ENCODE results near the gene GABBR2. TPM values are rescaled to one million over a fixed set of nuclear protein-coding genes. Genes with fewer than 3 reads are reported as not detected.

The GABBR2 gene
- total and polyA plus RNA-seq, 5 experiments from 2014 or later: not detected

DNA sequence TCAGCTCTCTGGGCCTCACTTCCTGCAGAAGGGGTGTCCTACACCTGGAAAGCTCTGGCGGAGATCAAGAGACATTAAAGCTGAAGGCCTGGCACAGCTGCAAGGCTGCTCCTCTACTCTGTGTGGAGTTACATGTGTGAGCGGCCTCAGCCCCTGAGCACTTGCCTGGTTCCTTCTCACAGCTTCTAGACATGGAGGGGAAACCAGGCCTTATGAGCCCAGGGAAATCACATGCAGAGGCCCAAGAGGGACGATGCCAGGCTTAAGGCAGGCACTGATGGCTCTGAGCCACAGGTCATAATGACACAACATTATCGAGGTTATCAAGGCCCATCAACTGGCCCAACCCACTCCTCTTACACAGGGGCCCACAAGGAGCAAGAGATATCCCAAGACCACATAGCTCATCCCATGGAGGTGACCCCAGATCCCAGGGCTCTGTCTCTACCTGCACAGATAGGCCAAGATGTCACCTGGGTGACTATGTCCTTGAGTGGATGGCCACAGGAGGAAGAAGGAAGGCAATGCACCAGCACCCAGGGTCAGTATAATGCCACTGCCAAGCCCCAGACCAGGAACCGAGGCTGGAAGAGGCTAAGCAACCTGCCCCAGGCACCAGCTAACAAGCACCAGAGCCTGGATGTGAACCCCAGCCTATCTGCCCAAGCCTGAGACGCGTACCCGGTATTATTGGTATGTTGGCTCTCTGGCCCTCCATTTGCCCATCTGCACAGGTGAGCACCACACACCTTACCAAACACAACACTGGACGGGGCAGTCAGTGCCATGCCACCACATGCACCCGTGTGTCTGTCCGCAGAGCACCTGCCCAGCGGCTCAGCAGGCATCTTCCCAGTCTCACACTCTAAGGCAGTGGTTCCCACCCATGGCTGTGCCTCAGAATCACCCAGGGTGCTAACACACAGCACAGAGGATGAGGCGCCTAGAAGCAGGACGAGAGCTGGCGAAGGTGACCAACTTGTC lies 143.3 kb downstream of the GABBR2 start:
- ATAC-seq: no peak
- no peak overlapping the region for H3K27ac Mint-ChIP-seq
- H3K4me1 Mint-ChIP-seq: no peaks in the 10 kb centered on the region
- no peaks in the 10 kb centered on the region for H3K36me3 Mint-ChIP-seq
- H3K27me3 Mint-ChIP-seq: peaks cover 0 to 6% (median 0%) of the 10 kb centered on the region in 5 donors
- no peaks in the 10 kb centered on the region for H3K9me3 Mint-ChIP-seq
- POLR2A ChIA-PET: no interaction called here
- DNase-seq: no peak
- no peak overlapping the region for H3K4me3 Mint-ChIP-seq

DNA sequence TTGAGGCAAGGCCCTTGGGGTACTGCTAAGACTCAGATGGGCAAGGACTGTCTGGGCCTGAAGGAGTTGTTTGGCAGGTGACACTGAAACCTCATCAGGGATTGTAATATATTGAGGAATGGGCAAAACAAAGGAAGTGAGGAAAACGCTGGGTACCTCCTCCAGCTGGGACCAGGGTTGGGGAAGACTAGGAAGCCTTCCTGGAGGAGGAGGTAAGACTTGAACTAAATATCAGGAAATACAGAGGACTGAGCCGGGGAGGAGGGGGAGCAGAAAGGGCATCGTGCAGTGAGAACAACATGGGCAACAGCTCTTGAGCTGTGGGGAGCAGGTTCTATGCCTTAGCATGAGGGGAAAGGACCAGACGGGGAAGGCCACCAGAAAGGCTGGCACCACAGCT lies 144.0 kb downstream of the GABBR2 start:
- Mint-ChIP-seq H3K36me3 (no peaks in the 10 kb centered on the region), H3K27me3 (peaks cover 0 to 6% (median 0%) of the 10 kb centered on the region in 5 donors), H3K4me1 (no peaks in the 10 kb centered on the region), H3K4me3 (no peak overlapping the region), H3K9me3 (no peaks in the 10 kb centered on the region), H3K27ac (no peak overlapping the region)
- ATAC-seq (no peak), DNase-seq (no peak)
- POLR2A ChIA-PET: no interaction called here

DNA sequence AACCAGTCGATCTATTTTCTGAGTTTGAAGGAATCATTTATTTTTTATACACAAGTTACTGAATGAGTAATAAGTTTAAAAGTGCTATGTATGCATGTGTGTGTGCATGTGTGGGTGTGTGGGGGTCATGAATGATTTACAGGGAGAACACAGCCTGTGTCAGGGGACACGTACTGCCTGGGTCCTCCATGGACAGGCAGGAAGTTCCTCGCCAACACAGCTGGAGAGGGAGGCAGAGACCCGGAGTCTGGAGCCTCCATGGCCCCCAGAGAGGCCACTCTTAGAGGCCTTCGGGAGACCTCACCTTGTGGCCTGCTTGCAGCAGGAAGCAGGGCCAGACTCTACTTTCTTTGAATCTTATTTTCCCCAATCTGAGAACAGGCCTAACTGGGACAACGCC lies 144.7 kb downstream of the GABBR2 start:
- ATAC-seq: no peak

DNA sequence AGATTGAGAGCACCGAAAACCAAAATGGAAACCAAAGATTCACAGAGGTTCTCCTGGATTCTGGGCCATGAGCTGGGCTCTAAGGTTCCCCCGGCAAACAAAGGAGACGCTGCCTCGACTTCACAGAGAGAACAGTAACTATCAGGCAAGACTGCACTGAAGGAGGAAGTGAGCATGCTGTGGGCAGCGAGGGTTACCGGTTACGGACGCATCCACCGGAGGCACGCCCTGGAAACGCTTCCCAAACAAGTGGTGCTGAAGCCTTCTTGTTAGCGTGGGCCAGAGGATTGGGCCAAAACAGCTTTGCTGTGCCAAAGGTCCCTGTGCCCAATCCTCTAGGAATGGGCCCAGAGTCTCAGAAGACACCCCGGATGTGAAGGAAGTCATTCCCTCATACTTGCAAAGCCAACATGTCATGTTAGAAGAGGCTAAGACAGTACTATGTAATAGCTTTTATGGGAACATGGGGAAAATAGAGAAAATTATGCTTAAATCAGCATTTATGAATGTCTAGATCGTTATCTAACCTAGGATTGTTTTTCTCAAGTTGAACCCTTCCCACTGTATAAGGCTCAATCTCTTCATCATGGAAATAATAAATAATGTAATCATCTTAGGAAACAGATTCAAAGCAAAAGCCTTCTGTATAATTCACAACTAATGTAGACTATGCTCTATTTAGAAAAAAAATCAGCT lies 145.4 kb downstream of the GABBR2 start:
- POLR2A ChIA-PET: no interaction called here
- Mint-ChIP-seq H3K27me3 (peaks cover 0 to 3% (median 0%) of the 10 kb centered on the region in 5 donors), H3K9me3 (no peaks in the 10 kb centered on the region), H3K4me1 (peaks cover 0 to 2% (median 0%) of the 10 kb centered on the region in 4 donors), H3K4me3 (no peak overlapping the region), H3K36me3 (no peaks in the 10 kb centered on the region), H3K27ac (no peak overlapping the region)
- DNase-seq: no peak
- ATAC-seq: no peak

More for the DNA sequence above, 144.7 kb downstream of the GABBR2 start:
- Mint-ChIP-seq H3K9me3 (no peaks in the 10 kb centered on the region), H3K4me3 (no peak overlapping the region), H3K4me1 (no peaks in the 10 kb centered on the region), H3K27me3 (peaks cover 0 to 6% (median 0%) of the 10 kb centered on the region in 5 donors), H3K36me3 (no peaks in the 10 kb centered on the region), H3K27ac (no peak overlapping the region)
- no peak for DNase-seq
- POLR2A ChIA-PET: no interaction called here

DNA sequence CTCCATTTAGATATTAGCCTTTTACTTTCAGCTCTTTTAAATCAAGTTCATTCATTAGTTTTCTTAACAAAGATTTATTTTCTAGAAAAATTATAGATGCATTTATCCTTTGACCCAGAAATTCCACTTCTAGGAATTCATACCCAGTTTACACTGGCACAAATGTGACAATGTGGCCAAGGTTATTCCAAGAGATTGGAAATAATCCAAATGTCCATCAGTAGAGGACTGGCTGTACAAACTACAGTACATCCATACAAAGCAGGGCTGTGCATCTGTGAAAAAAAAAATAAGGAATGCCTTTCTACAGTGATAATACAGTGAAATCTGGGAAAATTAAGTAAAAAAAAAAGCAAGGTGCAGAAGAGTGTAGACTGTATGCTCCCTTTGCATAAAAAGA lies 149.2 kb downstream of the GABBR2 start:
- Mint-ChIP-seq H3K4me1 (peaks cover 0 to 2% (median 0%) of the 10 kb centered on the region in 4 donors), H3K9me3 (no peaks in the 10 kb centered on the region), H3K27me3 (peaks cover 0 to 7% (median 2%) of the 10 kb centered on the region in 5 donors), H3K4me3 (no peak overlapping the region), H3K36me3 (no peaks in the 10 kb centered on the region), H3K27ac (no peak overlapping the region)
- DNase-seq (no peak), ATAC-seq (no peak)
- POLR2A ChIA-PET: no interaction called here

DNA sequence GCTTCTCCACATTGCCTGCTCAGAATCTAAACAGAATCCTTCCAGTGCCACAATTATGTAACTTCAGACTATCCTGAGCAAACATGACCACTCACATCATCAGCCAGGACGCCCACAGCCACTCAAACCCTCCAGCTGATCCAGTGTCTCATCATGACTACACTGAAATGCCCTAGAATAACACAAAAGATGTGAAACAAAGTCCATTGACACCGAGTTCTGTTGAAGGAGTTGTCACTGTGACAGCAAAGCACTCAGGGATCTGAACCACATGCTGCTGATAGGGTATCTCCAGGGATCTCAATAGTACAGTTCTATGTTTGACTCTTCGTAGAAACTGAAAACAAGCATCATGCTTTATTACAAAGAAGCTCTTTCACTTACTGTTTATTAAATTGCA lies 150.2 kb downstream of the GABBR2 start:
- Mint-ChIP-seq H3K36me3 (no peaks in the 10 kb centered on the region), H3K4me1 (peaks cover 0 to 2% (median 0%) of the 10 kb centered on the region in 4 donors), H3K9me3 (no peaks in the 10 kb centered on the region), H3K4me3 (no peak overlapping the region), H3K27me3 (peaks cover 0 to 7% (median 2%) of the 10 kb centered on the region in 5 donors), H3K27ac (no peak overlapping the region)
- ATAC-seq: no peak
- POLR2A ChIA-PET: no interaction called here
- DNase-seq: no peak

DNA sequence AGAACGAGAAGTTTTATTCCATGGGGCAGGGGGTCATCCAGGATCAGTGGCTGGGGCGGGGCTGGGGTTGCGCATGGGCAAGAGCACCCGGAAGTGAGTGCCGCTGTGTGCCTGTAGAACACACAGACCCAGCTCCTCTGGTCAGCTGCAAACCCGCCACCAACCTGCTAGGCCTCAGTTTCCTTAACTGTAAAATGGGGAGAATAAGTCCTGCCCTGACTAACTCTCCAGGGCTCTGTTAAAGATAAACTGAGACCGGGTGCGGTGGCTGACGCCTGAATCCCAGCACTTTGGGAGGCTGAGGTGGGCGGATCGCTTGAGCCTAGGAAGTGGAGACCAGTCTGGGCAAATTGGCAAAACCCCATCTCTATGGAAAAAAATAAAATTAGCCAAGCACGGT lies 152.2 kb downstream of the GABBR2 start:
- Mint-ChIP-seq H3K4me1 (peaks cover 0 to 2% (median 0%) of the 10 kb centered on the region in 4 donors), H3K9me3 (no peaks in the 10 kb centered on the region), H3K36me3 (no peaks in the 10 kb centered on the region), H3K4me3 (no peak overlapping the region), H3K27ac (no peak overlapping the region), H3K27me3 (peaks cover 0 to 7% (median 4%) of the 10 kb centered on the region in 5 donors)
- POLR2A ChIA-PET: no interaction called here
- DNase-seq (no peak), ATAC-seq (no peak)

DNA sequence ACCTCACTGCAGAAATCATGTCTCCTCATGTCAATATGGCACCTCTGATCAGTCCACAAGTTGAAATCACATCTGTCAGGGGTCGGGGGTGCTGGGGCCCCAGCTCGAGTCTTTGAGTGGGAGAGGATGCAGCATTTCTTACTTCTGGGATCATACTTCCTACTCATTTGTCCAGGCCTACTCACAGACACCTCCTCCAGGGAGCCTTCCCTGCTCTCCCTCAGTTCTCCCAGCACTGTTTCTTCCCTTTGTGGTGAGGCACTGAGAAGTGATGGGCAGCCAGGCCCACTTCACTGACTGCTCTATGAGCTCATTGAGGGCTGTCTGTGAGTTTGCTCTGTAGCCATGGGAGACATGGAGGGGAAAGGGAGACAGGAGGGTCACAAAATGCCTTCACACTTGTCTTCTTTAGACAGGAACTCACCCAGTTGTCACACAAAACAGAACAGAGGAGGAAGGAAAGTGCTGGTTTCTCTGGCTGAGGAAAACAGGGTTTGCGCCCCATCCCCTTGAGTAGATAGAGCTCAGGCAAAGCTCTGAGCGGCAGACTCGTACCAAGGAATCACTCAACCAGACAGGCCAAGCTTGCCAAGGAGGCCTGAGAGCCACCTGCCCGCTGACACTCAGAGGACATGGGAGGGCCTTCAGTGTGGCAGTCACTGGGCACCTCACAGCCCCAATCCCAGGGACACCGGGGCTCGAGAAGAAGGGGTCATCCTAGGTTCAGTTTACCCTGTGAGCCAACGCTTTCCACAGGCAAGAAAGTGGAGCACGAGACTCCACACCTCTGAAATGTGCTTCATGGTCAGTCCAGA lies 152.9 kb downstream of the GABBR2 start:
- ATAC-seq (no peak), DNase-seq (no peak)
- Mint-ChIP-seq H3K27me3 (peaks cover 0 to 7% (median 4%) of the 10 kb centered on the region in 5 donors), H3K4me3 (no peak overlapping the region), H3K36me3 (no peaks in the 10 kb centered on the region), H3K9me3 (no peaks in the 10 kb centered on the region), H3K27ac (no peak overlapping the region), H3K4me1 (peaks cover 0 to 2% (median 0%) of the 10 kb centered on the region in 4 donors)
- POLR2A ChIA-PET: no interaction called here

DNA sequence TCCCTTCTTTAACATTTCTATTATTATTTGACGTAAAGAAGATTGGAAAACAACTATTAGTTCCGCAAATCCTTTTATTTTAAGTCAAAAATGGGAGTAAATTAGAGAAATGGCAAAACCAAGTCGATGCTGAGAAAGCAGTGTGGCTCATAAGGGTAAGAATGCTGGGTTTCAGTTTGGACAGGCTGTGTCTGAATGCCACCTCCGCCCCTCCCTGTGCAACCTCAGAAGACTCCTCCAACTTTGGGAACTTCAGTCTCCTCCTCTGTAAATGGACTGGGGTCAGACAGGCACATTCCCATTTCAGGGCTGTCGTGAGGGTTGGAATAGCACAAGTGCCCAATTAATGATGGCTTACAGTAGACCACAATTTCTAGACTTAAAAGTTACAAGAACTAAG lies 154.0 kb downstream of the GABBR2 start:
- Mint-ChIP-seq H3K36me3 (no peaks in the 10 kb centered on the region), H3K27ac (no peak overlapping the region), H3K4me1 (peaks cover 0 to 2% (median 0%) of the 10 kb centered on the region in 4 donors), H3K27me3 (peaks cover 0 to 7% (median 4%) of the 10 kb centered on the region in 5 donors), H3K9me3 (no peaks in the 10 kb centered on the region), H3K4me3 (no peak overlapping the region)
- POLR2A ChIA-PET: no interaction called here
- DNase-seq: no peak
- no peak for ATAC-seq

DNA sequence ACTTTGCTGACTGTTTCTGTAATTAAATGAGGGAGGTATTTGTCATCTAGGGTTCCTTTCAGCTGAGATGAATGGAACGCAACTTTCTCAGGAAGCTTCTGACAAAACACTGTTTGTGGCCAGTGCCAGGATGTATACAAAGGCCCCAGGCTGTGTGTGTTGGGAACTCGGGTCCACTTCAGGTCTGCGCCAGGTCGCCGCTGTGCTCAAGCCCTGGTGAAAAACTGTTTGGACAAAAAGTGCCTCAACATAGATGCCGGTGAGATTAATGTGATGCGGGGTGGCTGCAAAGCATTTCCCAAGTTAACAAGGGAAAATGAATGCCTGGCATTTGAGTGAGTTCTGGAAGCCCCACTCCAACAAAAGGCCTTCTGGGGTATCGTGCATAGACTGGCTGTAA lies 156.4 kb downstream of the GABBR2 start:
- Mint-ChIP-seq H3K4me1 (no peaks in the 10 kb centered on the region), H3K36me3 (no peaks in the 10 kb centered on the region), H3K9me3 (no peaks in the 10 kb centered on the region), H3K4me3 (no peak overlapping the region), H3K27ac (no peak overlapping the region), H3K27me3 (peaks cover 0 to 7% (median 4%) of the 10 kb centered on the region in 5 donors)
- ATAC-seq (no peak), DNase-seq (no peak)
- POLR2A ChIA-PET: no interaction called here

DNA sequence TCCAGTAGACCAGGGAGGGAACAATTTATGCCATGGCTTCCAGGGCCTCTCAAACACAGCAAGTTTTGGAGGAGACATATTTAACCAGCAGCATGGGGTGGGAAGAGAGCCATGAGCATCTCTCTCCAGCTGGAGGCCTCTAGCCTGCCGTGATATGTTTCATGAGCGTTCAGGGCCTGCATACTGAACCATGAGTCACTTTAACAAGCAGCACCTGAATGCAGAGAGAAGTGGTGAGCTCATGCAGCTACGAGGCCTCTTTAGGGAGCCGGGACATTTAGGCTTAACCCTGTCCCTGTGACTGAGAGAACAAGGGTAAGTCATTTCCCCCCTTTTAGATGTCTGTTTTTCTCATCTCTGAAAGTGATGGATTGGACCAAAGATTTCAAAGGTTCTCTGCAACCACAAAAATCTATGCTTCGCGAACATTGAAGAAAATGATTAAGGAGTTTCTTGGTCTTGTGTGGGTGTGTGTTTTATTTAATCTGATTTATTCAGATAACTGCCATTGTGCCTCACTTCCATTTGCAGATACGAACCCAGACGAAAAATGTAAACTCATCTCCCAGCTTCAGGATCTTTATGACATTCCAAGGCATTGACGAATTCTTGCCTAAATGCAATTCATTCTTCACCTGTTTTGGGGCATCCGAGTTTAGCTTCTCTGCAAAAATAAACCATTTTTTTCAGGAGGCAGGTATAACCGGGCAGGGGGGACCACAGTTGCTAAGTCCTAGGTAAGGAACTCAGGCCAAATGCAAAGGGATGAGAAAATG lies 157.0 kb downstream of the GABBR2 start:
- POLR2A ChIA-PET: no interaction called here
- DNase-seq (no peak), ATAC-seq (no peak)
- H3K9me3 Mint-ChIP-seq: no peaks in the 10 kb centered on the region
- H3K36me3 Mint-ChIP-seq: no peaks in the 10 kb centered on the region
- H3K4me1 Mint-ChIP-seq: no peaks in the 10 kb centered on the region
- no peak overlapping the region for H3K4me3 Mint-ChIP-seq
- peaks cover 0 to 7% (median 2%) of the 10 kb centered on the region in 5 donors for H3K27me3 Mint-ChIP-seq
- no peak overlapping the region for H3K27ac Mint-ChIP-seq

DNA sequence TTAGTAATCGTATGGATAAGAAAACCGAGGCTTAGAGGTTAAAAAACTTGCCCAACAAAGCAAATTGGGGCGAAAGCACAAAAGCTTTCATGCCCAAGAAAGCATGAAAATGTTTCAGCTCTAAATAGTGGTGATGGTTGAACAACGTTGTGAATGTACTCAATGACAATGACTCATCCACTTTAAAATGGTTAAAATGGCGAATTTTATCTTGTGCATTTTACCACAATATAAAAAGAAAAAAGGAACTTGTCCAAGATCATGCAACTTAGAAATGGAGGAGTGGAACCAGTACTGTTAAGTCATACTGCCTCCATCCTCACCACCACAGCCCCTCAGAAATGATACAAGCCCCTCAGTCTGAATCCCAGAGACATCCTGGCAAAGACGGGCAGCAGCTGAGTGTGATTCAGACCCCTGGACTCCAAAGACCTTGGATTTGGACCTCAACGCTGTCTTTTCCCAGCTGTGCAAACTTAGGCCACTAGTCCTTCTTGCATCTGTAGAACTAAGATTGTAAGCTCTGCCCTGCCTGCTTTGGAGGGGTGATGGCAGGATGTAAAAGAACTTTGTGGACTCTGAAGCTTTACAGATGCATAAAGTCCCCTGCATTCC lies 158.4 kb downstream of the GABBR2 start:
- Mint-ChIP-seq H3K4me3 (no peak overlapping the region), H3K4me1 (no peaks in the 10 kb centered on the region), H3K27ac (no peak overlapping the region), H3K36me3 (no peaks in the 10 kb centered on the region), H3K9me3 (no peaks in the 10 kb centered on the region), H3K27me3 (peaks cover 0 to 4% (median 0%) of the 10 kb centered on the region in 5 donors)
- DNase-seq: no peak
- POLR2A ChIA-PET: no interaction called here
- ATAC-seq: no peak

All from naive thymus-derived CD8-positive, alpha-beta T cell (primary cell).